IPS-20b (cell line): Measurements from ENCODE around the gene SCFD2.

Experiments
- H3K27ac ChIP-seq: one replicate; pipeline ENCODE4 v1.5.1; 2013; ENCODE audit warnings: low read length
- H3K27me3 ChIP-seq: 2 replicates; pipeline ENCODE4 v1.6.1; 2013; ENCODE audit warnings: mild to moderate bottlenecking, low read length, inconsistent platforms; ENCODE audit not compliant: insufficient read depth
- H3K36me3 ChIP-seq: 2 replicates; pipeline ENCODE4 v1.6.1; 2013; ENCODE audit warnings: low read depth, mild to moderate bottlenecking, inconsistent platforms, low read length, moderate library complexity; ENCODE audit not compliant: insufficient read depth
- H3K4me1 ChIP-seq: 2 replicates; pipeline ENCODE4 v1.6.1; 2013; ENCODE audit warnings: mild to moderate bottlenecking, control low read depth, inconsistent platforms, low read length, moderate library complexity; ENCODE audit not compliant: insufficient read depth
- H3K4me3 ChIP-seq: 2 replicates; pipeline ENCODE4 v1.5.1; 2013; ENCODE audit warnings: mild to moderate bottlenecking, low read length, inconsistent platforms
- H3K9ac ChIP-seq: 2 replicates; pipeline ENCODE4 v1.6.1; 2013; ENCODE audit warnings: low read depth, mild to moderate bottlenecking, inconsistent platforms, low read length, moderate library complexity
- H3K9me3 ChIP-seq: 2 replicates; pipeline ENCODE4 v1.6.1; 2013; ENCODE audit warnings: mild to moderate bottlenecking, low read depth, low read length, inconsistent platforms; ENCODE audit not compliant: insufficient read depth

The SCFD2 gene

DNA sequence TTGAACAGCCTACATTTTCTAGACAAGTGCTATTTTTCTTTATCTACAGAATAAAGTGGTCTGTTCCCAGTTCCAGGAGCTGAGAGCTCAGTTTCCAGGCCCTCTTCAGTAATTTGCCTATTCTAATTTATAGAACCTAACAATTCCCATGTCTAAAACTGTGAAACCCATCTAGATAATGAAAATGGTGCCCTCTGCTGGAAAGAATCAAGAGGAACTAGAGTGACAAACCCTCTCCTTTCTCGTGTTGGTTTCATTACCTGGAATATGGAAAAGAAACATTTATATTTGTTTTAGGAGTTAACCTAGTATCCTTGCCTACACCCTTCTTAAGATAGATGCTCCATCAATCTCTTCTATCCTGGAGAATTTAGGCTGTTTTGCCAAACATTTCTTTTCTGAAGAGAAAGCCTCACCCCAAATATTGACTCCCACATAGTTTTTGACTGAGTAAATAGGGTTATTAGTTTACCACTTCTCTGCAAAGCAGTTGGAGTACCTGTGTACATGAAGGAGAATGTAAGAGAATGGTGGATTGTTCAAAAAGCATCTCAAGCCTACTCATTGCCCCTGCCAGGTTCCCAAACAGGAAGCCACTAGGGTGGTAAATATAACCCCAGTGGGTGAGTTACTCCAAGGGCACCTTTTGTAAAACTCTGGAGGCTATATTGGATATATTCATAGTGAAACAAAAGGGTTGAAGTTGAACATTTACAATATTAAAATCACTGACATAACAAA lies 382.1 kb downstream of the SCFD2 start:
- no peaks in the 10 kb centered on the region for H3K9me3 ChIP-seq
- no peaks in the 10 kb centered on the region; the same call in 1 of the 2 replicates for H3K4me1 ChIP-seq
- H3K9ac ChIP-seq, result no peak overlapping the region
- H3K36me3 ChIP-seq, result no peaks in the 10 kb centered on the region
- H3K27ac ChIP-seq, result no peak overlapping the region
- H3K27me3 ChIP-seq, result no peaks in the 10 kb centered on the region
- no peak overlapping the region for H3K4me3 ChIP-seq

DNA sequence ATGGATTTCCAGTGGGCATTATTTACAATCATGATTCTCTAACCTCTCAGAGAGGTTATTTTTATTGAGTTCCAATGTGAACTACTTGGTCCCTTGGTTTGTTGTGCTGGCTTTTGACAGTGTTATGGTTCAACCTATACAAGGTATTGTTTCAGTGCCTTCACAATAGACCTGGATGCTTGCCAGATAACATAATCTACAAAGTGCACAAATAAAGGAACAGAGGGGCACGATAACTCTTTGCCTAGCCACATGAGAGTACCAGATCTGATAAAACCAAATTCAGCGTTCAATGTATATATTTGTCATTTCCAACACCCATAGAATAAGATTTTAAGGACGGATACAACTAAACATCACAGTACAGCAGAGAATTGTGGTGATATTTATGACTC lies 382.9 kb downstream of the SCFD2 start:
- H3K27me3 ChIP-seq, result no peaks in the 10 kb centered on the region
- no peak overlapping the region for H3K4me3 ChIP-seq
- H3K4me1 ChIP-seq, result no peaks in the 10 kb centered on the region; the same call in 1 of the 2 replicates

DNA sequence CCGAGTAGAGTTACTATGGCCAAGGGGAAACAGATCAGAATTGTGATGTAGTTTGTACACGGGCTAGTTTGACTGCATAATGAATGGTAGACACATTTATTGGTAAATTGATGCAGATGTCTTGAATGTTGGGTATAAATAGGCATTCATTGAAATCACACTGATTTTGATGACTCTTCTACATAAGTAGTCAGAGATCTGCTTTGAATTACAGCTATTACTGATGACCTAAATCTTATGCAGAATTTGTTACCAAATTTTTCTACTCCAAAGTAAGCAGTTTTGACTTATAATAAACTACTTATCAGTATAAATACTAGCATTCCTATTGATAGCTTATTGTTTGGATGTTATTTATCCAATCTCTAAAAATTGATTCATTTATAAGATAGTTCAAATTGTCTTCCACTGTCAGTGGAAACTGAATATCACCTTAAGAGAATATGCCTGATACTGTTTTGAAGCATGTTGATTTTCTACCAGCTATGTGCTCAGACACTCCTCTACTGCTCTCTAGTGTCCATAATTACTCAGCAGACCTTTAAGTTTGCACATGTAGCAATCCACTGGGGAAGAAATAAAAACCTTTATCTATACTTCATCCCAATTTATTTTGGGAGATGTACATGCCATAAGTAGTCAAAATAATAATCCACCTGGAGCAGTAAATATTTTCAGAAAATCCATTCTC lies 383.5 kb downstream of the SCFD2 start:
- Histone ChIP-seq H3K9ac (no peak overlapping the region), H3K4me1 (no peaks in the 10 kb centered on the region; the same call in 1 of the 2 replicates), H3K9me3 (no peaks in the 10 kb centered on the region), H3K27me3 (no peaks in the 10 kb centered on the region), H3K27ac (no peak overlapping the region), H3K4me3 (no peak overlapping the region), H3K36me3 (no peaks in the 10 kb centered on the region)

More for the DNA sequence above, 382.9 kb downstream of the SCFD2 start:
- no peaks in the 10 kb centered on the region for H3K36me3 ChIP-seq
- H3K27ac ChIP-seq, result no peak overlapping the region
- no peak overlapping the region for H3K9ac ChIP-seq
- H3K9me3 ChIP-seq, result no peaks in the 10 kb centered on the region

DNA sequence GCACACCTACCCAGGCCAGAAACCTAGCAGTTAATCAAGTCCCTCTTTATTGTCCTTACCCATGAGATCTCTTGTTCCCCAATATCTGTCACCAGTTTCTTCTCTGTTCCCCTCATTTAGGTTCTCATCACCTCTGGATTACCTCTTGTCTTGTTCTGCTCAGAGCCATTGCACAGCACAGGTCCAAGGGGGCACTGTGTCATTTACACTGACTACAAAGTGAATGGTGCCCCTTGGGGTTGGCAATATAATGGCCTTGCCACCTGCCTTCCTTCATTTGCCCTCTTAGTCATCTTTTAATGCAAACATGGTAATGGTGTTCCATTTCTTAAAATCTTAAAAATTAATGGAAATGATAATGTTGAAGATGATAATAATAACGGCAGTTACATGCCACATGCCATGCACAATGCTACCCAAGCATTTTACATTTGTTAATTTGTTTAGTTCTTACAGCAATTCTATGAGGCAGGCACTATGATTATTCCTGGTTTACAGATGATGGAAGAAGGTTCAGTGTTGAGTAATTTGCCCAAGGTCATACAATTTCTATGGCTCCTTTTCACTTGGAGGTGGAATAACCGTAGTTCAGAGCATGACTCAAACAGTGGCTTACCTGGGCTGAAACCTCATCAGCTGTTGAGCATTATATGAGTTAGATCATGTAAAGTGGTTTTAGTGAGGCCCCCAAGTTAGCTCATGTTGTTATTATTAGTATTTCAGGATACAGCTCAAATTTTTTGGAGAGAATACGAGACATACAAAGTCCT lies 385.9 kb downstream of the SCFD2 start:
- Histone ChIP-seq H3K4me1 (no peaks in the 10 kb centered on the region; the same call in 1 of the 2 replicates), H3K36me3 (no peaks in the 10 kb centered on the region), H3K27ac (no peak overlapping the region), H3K27me3 (no peaks in the 10 kb centered on the region), H3K9ac (no peak overlapping the region), H3K4me3 (no peak overlapping the region), H3K9me3 (no peaks in the 10 kb centered on the region)

DNA sequence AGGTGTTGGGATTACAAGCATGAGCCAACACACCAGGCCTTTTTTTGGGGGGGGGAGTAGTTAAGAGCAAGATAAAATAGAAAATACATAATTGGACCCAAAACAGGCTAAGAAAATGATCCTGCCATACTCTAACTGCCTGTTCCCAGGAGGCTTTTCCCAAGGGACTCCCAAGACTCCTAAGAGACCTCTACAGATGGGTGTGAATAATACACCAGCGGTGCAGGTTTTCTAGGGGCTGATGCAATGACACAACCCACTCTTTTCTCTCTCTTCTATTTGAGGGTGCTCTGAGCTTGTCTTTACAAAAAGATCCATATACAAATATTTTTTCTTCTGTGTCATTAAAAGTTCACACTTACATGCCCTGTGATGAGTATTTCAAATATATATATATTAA lies 386.8 kb downstream of the SCFD2 start:
- no peaks in the 10 kb centered on the region; the same call in 1 of the 2 replicates for H3K4me1 ChIP-seq
- H3K27ac ChIP-seq, result no peak overlapping the region
- no peak overlapping the region for H3K4me3 ChIP-seq
- no peaks in the 10 kb centered on the region for H3K9me3 ChIP-seq
- no peaks in the 10 kb centered on the region for H3K36me3 ChIP-seq
- no peak overlapping the region for H3K9ac ChIP-seq
- H3K27me3 ChIP-seq, result no peaks in the 10 kb centered on the region

DNA sequence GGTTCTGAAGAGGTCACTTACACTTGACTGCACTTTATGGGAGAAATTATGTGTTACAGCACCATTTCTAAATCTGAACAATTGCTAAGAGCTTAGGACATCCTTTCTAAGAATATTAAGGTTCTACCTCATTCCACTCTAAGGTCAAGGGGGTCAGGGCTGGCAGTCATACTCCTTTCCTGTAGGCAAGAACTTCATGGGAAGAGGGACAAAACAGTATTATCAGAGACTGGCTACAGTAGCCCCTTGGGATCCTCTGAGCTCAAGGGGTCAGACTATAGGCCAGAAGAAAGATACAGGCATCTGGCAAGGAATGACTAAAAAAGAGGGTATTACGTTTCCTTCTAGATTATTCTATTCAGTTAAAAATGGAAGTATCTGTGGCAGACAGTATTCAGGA lies 388.6 kb downstream of the SCFD2 start:
- Histone ChIP-seq H3K27me3 (no peaks in the 10 kb centered on the region), H3K36me3 (no peaks in the 10 kb centered on the region), H3K9ac (no peak overlapping the region), H3K9me3 (no peaks in the 10 kb centered on the region), H3K27ac (no peak overlapping the region), H3K4me3 (no peak overlapping the region), H3K4me1 (no peaks in the 10 kb centered on the region; the same call in 1 of the 2 replicates)

DNA sequence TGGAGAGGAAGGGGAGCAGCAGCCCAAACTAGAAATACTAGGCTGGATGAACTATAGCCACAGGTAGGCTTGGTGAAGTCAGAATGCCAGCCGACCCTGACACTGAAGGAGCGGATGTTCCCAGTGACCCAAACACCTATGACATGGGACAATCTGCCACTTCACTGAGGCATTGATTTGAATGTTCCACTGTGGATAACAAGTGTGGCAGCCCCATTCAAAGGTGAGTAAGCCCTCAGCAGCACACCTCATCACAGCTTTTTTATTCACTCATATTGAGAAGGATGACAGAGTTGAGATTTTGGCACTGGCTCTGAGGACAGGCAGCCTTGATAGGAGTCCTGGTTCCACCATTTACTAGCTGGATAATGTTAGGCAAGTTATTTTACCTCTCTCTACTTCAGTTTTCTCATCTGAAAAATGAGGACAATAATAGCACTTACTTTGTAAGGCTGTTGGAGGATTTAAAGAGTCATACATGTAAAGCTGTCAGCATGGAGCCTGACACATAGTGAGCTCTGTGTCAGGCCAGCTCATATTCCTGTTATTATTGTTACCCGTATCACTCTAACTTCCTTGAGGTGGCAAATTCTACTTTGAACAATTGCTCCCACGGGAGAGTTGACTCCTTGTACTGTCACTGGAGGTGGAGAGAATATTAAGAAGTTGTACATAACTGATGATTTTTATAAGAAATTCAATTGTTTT lies 389.2 kb downstream of the SCFD2 start:
- Histone ChIP-seq H3K36me3 (no peaks in the 10 kb centered on the region), H3K9me3 (no peaks in the 10 kb centered on the region), H3K4me3 (no peak overlapping the region), H3K27me3 (no peaks in the 10 kb centered on the region), H3K4me1 (no peaks in the 10 kb centered on the region), H3K27ac (no peak overlapping the region), H3K9ac (no peak overlapping the region)

DNA sequence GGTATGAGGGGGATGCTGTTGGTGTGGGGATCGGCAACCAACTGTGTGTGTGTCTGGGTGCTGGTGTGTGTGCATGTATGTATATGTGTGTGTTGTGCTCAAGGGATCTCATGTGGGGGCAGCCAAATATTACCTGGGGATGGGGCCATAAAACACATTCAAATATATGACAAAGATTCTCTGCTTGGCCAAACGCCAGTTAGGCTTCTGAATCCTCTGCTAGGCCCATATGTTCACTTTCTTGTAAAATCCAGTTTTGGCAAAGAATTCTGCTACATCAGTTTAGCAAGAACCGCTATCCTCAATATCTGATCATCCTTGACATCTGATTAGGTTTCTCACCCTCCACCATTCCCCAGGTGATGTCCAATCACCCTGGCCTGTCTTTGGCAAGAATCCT lies 397.2 kb downstream of the SCFD2 start:
- Histone ChIP-seq H3K27me3 (no peaks in the 10 kb centered on the region), H3K4me3 (no peak overlapping the region), H3K9ac (no peak overlapping the region), H3K27ac (no peak overlapping the region), H3K9me3 (no peaks in the 10 kb centered on the region; the same call in 1 of the 2 replicates), H3K36me3 (no peaks in the 10 kb centered on the region), H3K4me1 (no peaks in the 10 kb centered on the region)

DNA sequence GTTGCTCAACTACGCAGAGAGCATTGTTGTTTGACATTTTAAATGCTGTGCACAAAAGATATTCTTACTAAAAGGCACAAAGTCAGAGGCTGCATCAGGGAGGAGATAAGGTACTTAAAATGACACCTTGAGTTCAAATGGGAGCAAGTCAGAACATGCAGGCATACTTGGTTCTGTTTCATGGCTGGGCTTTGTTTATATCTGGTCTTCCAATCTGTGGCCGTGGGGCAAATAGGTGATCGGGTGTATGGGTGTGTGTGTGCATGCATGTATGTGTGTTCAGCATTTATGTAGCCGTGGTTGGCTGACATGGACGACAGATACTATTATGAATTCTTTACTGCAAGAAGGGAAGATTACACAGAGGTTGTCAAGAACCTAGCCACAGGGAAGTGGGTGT lies 397.6 kb downstream of the SCFD2 start:
- Histone ChIP-seq H3K4me3 (no peak overlapping the region), H3K9ac (no peak overlapping the region), H3K9me3 (no peaks in the 10 kb centered on the region; the same call in 1 of the 2 replicates), H3K36me3 (no peaks in the 10 kb centered on the region), H3K4me1 (no peaks in the 10 kb centered on the region), H3K27ac (no peak overlapping the region), H3K27me3 (no peaks in the 10 kb centered on the region)

DNA sequence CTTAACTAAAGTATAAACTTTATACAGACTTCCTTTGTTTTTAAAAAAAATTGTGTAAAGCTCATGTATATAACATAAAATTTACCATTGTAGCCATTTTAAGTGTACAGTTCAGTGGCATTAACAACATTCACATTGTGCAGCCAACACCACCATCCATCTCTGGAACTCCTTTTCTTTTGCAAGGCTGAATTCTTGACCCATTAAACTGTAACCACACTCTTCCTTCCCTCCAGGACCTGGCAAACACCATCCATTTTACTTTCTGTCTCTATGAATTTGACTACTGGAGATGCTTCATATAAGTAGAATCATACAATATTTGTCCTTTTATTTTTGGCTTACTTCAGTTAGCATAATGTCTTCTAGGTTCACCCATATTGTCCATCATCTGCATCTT lies 399.1 kb downstream of the SCFD2 start:
- no peak overlapping the region for H3K4me3 ChIP-seq
- H3K27ac ChIP-seq, result no peak overlapping the region
- H3K27me3 ChIP-seq, result no peaks in the 10 kb centered on the region
- no peaks in the 10 kb centered on the region for H3K36me3 ChIP-seq
- H3K4me1 ChIP-seq, result no peaks in the 10 kb centered on the region
- H3K9ac ChIP-seq, result no peak overlapping the region
- H3K9me3 ChIP-seq, result no peaks in the 10 kb centered on the region; the same call in 1 of the 2 replicates

DNA sequence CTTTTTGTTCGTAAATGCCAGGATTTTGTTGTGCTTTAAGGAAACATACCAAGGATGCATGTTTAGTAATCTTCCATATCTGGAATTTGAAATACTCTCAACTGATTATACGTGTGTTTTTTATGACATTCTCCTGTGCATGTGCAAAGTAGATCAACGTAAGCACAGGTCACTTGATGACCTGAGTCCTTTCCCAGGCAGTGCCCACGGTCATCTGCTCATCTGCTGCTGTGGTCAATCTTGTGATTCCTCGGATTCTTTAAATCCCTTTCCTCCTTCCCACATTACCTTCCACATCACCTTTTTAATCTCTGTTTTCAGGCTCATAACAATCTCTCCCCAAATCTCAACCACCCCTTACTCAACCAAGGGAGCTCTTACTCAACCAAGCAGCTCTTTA lies 399.7 kb downstream of the SCFD2 start:
- H3K4me1 ChIP-seq, result no peaks in the 10 kb centered on the region
- H3K4me3 ChIP-seq, result no peak overlapping the region
- no peaks in the 10 kb centered on the region for H3K27me3 ChIP-seq
- no peak overlapping the region for H3K9ac ChIP-seq
- H3K9me3 ChIP-seq, result no peaks in the 10 kb centered on the region; the same call in 1 of the 2 replicates
- H3K36me3 ChIP-seq, result no peaks in the 10 kb centered on the region
- no peak overlapping the region for H3K27ac ChIP-seq
